Measurements from ENCODE around the gene KCNH2. TPM values are rescaled to one million over a fixed set of nuclear protein-coding genes. Genes with fewer than 3 reads are reported as not detected.

KCNH2 gene
- total and polyA plus RNA-seq, 9 donors, result 2.0 to 26.3 (median 6.7) TPM

DNA sequence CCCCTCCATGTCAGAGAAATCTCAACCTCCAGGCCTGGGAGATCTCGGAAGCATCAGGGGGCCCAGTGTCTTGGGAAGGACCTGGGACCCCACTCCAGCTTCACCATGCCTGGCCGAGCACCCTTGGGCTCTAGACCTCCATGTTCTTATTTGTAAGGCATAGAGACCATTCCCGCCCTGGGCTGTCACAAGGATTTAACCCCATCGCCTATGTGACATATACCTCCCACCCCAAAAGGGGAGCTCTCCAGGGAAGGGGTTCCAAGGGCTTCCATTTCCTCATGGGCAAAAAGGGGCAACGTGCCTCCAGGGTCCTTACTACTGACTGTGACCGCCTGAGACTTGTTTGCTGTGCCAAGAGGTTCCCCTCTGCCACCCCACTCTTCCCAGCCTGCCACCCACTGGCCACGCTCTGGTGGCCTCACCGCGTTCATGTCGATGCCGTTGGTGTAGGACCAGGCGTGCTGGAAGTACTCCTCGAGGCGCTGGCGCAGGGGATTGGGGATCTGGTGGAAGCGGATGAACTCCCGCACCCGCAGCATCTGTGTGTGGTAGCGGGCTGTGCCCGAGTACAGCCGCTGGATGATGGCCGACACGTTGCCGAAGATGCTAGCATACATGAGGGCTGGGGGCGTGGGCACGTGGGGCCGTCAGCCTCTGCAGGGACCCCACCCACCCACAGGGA, 27.5 kb downstream of the KCNH2 start:
- WGBS, 3 donors, result 92 to 97% (median 95%) methylated on average over 27 of the region's 27 CpGs
- Histone ChIP-seq H3K27me3 (no peaks in the 10 kb centered on the region), H3K4me3 (no peak overlapping the region), H3K27ac (no peak overlapping the region), H3K36me3 (no peaks in the 10 kb centered on the region), H3K9me3 (no peaks in the 10 kb centered on the region), H3K4me1 (ENCODE audit: insufficient read depth) (peaks cover 13% of the 10 kb centered on the region)
- peak in 4 of 5 donors; percentile 8 to 30 (median 15) for DNase-seq
- no peak for TF ChIP-seq POLR2A (IDR thresholded peaks at IDR 0.05)
- TF ChIP-seq EP300 (IDR thresholded peaks at IDR 0.05), result no peak
- TF ChIP-seq, protein P1, sequence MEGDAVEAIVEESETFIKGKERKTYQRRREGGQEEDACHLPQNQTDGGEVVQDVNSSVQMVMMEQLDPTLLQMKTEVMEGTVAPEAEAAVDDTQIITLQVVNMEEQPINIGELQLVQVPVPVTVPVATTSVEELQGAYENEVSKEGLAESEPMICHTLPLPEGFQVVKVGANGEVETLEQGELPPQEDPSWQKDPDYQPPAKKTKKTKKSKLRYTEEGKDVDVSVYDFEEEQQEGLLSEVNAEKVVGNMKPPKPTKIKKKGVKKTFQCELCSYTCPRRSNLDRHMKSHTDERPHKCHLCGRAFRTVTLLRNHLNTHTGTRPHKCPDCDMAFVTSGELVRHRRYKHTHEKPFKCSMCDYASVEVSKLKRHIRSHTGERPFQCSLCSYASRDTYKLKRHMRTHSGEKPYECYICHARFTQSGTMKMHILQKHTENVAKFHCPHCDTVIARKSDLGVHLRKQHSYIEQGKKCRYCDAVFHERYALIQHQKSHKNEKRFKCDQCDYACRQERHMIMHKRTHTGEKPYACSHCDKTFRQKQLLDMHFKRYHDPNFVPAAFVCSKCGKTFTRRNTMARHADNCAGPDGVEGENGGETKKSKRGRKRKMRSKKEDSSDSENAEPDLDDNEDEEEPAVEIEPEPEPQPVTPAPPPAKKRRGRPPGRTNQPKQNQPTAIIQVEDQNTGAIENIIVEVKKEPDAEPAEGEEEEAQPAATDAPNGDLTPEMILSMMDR (IDR thresholded peaks at IDR 0.05), result no peak
- intact Hi-C loops (cut with DNase I), result no loop called here

GRCh38 chr7:150949971-150950491, 28.1 kb downstream of the KCNH2 start:
- 90 to 92% (median 90%) methylated on average over 16 of the region's 16 CpGs for WGBS, 3 donors
- TF ChIP-seq EP300 (IDR thresholded peaks at IDR 0.05) (no peak), POLR2A (IDR thresholded peaks at IDR 0.05) (no peak)
- TF ChIP-seq, protein P1 (IDR thresholded peaks at IDR 0.05), result no peak
- Histone ChIP-seq H3K4me1 (ENCODE audit: insufficient read depth) (peaks cover 9% of the 10 kb centered on the region), H3K27ac (no peak overlapping the region), H3K9me3 (no peaks in the 10 kb centered on the region), H3K4me3 (no peak overlapping the region), H3K36me3 (no peaks in the 10 kb centered on the region), H3K27me3 (no peaks in the 10 kb centered on the region)
- intact Hi-C loops (cut with DNase I), result no loop called here
- DNase-seq, result peak in 1 of 5 donors; percentile 2

DNA sequence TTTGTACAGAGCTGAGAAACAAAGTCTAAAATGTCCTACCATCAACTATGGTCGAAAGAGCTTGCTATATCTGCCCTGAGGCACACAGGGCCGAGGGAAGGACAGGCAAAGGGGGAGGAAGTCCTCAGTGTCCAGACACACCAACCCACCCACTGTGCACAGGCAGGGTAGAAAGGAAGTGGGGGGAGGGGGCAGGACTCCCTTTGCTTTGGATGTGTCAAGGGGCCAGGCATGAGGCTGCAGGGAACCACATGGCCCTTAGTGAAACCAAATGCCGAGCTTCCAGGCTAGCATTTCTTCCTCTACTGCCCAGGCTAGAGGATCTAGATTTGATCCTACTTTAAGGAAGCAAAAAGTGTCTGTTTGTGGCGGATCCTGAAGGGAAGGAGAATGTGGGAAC, 28.6 kb downstream of the KCNH2 start:
- DNase-seq, result no peak
- Histone ChIP-seq H3K4me3 (no peak overlapping the region), H3K27me3 (no peaks in the 10 kb centered on the region), H3K36me3 (no peaks in the 10 kb centered on the region), H3K9me3 (no peaks in the 10 kb centered on the region), H3K4me1 (ENCODE audit: insufficient read depth) (peaks cover 6% of the 10 kb centered on the region), H3K27ac (no peak overlapping the region)
- WGBS, 3 donors, result 71 to 85% (median 79%) methylated on average over 4 of the region's 4 CpGs
- intact Hi-C loops (cut with DNase I), result no loop called here
- TF ChIP-seq POLR2A (IDR thresholded peaks at IDR 0.05), result no peak
- TF ChIP-seq, protein P1 (IDR thresholded peaks at IDR 0.05), result no peak
- no peak for TF ChIP-seq EP300 (IDR thresholded peaks at IDR 0.05)

DNA sequence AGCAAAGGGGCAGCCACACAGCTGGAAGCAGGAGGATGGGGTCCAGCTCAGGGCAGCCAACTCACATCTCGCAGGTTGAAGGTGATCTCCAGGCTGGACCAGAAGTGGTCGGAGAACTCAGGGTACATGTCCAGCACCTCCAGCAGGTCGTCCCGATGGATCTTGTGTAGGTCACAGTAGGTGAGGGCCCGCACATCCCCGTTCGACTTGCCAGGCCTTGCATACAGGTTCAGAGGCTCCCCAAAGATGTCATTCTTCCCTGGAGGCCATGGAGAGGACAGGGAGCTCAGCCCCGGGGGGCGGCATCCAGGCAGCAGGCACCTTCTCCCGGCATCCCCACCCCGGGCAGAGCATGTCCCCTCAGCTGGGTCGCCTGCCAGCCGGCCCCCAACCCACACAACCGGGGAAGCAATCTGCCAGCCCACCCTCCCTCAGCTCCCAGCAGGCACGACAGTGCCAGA, 29.3 kb downstream of the KCNH2 start:
- Histone ChIP-seq H3K9me3 (no peaks in the 10 kb centered on the region), H3K4me3 (no peak overlapping the region), H3K4me1 (ENCODE audit: insufficient read depth) (no peaks in the 10 kb centered on the region), H3K27ac (no peak overlapping the region), H3K27me3 (no peaks in the 10 kb centered on the region), H3K36me3 (no peaks in the 10 kb centered on the region)
- peak in 2 of 5 donors; percentile 5 to 18 for DNase-seq
- TF ChIP-seq, protein P1 (IDR thresholded peaks at IDR 0.05), result no peak
- no peak for TF ChIP-seq POLR2A (IDR thresholded peaks at IDR 0.05)
- TF ChIP-seq EP300 (IDR thresholded peaks at IDR 0.05), result no peak
- intact Hi-C loops (cut with DNase I), result no loop called here
- WGBS, 3 donors, result 85 to 86% (median 86%) methylated on average over 15 of the region's 15 CpGs
